ENCODE measurements around the gene EXTL1. TPM values are rescaled to one million over a fixed set of nuclear protein-coding genes. Genes with fewer than 3 reads are reported as not detected.

EXTL1 gene
- total and polyA plus RNA-seq, 2 donors (not counting 3 experiments of a cell fraction or from before 2014, with no cell fraction given), result not detected

- POLR2A ChIA-PET, result no interaction called here
- Histone ChIP-seq H3K36me3 (ENCODE audit: control insufficient read depth in 2 of 2, extremely low read depth in 1 of 2, insufficient read depth in 2 of 2, low read length in 2 of 2) (no peaks in the 10 kb centered on the region), H3K27me3 (ENCODE audit: control insufficient read depth in 2 of 2, insufficient read depth in 2 of 2, low read length in 2 of 2) (peaks cover 0 to 5% of the 10 kb centered on the region in 2 experiments), H3K4me2 (ENCODE audit: insufficient read depth, low read length) (no peak overlapping the region), H3K4me3 (replicated peaks in 1 of 3; ENCODE audit: insufficient read depth in 1 of 3, low read depth in 1 of 3, low read length in 3 of 3) (no peak overlapping the region), H4K20me1 (replicated peaks; ENCODE audit: control insufficient read depth, extremely low read depth, insufficient read depth, low read length) (no peaks in the 10 kb centered on the region), H3K79me2 (ENCODE audit: control insufficient read depth, insufficient read depth, low read length) (no peaks in the 10 kb centered on the region), H3K9me1 (replicated peaks; ENCODE audit: control insufficient read depth, extremely low read depth, insufficient read depth, low read length) (no peaks in the 10 kb centered on the region), H3K4me1 (ENCODE audit: control insufficient read depth, extremely low read depth, insufficient read depth, low read length) (no peaks in the 10 kb centered on the region), H2AFZ (ENCODE audit: low read depth, low read length) (no peak overlapping the region), H3K9me3 (replicated peaks; ENCODE audit: control insufficient read depth, insufficient read depth, low read length) (no peaks in the 10 kb centered on the region), H3K27ac (ENCODE audit: insufficient read depth, low read depth, low read length) (no peak overlapping the region), H3K9ac (replicated peaks; ENCODE audit: extremely low read depth, insufficient read depth, low read length) (no peak overlapping the region)
- TF ChIP-seq MAX (IDR thresholded peaks at IDR 0.05; ENCODE audit: insufficient read depth, insufficient read length) (no peak), POLR2AphosphoS5 (IDR thresholded peaks at IDR 0.05; ENCODE audit: insufficient read depth, low read depth, low read length) (no peak), JUN (IDR thresholded peaks at IDR 0.05; ENCODE audit: borderline replicate concordance, insufficient read depth, insufficient read length, low read depth) (no peak), EZH2 (IDR thresholded peaks at IDR 0.05; ENCODE audit: borderline replicate concordance, low read depth, low read length, severe bottlenecking) (no peak), FOS (IDR thresholded peaks at IDR 0.05; ENCODE audit: borderline replicate concordance, insufficient read depth, low read length) (no peak), POLR2A (IDR thresholded peaks at IDR 0.05; ENCODE audit: low read depth, low read length) (no peak), MYC (IDR thresholded peaks at IDR 0.05; ENCODE audit: low read depth, low read length) (no peak), GATA2 (IDR thresholded peaks at IDR 0.05; ENCODE audit: insufficient read depth, insufficient read length, low read depth, low read length) (no peak)
- TF ChIP-seq, protein P1, sequence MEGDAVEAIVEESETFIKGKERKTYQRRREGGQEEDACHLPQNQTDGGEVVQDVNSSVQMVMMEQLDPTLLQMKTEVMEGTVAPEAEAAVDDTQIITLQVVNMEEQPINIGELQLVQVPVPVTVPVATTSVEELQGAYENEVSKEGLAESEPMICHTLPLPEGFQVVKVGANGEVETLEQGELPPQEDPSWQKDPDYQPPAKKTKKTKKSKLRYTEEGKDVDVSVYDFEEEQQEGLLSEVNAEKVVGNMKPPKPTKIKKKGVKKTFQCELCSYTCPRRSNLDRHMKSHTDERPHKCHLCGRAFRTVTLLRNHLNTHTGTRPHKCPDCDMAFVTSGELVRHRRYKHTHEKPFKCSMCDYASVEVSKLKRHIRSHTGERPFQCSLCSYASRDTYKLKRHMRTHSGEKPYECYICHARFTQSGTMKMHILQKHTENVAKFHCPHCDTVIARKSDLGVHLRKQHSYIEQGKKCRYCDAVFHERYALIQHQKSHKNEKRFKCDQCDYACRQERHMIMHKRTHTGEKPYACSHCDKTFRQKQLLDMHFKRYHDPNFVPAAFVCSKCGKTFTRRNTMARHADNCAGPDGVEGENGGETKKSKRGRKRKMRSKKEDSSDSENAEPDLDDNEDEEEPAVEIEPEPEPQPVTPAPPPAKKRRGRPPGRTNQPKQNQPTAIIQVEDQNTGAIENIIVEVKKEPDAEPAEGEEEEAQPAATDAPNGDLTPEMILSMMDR (IDR thresholded peaks at IDR 0.05; ENCODE audit: extremely low read depth in 1 of 2, insufficient read depth in 1 of 2, low read depth in 1 of 2, low read length in 2 of 2), result no peak
- DNase-seq (ENCODE audit: low read depth, low spot score) (no peak), FAIRE-seq (no peak)
- dilution Hi-C loops (cut with MboI; ENCODE audit: extremely low pct_ligation_motif_present, low sequenced_read_pairs), result no loop called here
- CTCF ChIA-PET, result interaction anchor here (1.0 to 1.3 kb wide), 3 partner anchors 9 to 242 kb away, joined by 3 to 5 read pairs (median 3); no protein-coding TSS in a partner anchor
- intact Hi-C loops (cut with micrococcal nuclease), result no loop called here
- BruUV-seq (replicated peaks), result no TSS peak
Measured at GRCh38 chr1:26079960-26080814, 58.6 kb downstream of the EXTL1 start.
